Testis (tissue), 2 donors: ENCODE measurements around the gene ZBTB46.

Experiments used
- POLR2A ChIP-seq: fragments of 450-650 bp; IDR thresholded peaks from one replicate; pipeline ENCODE4 v1.6.1; 2017; ENCODE audit warnings: antibody characterized with exemption, mild to moderate bottlenecking, moderate library complexity
- TF ChIP-seq, protein P1 (sequence below), 3 experiments: fragments of 450-650 bp in 2 of 3; fragments of 200-600 bp in 1 of 3; sonication (generic) in 1 of 3; IDR thresholded peaks; one replicate each; pipeline ENCODE4 v1.5.1; 2016 to 2019; ENCODE audit warnings: antibody characterized with exemption in 3 of 3, mild to moderate bottlenecking in 2 of 3, moderate library complexity in 1 of 3

DNA sequence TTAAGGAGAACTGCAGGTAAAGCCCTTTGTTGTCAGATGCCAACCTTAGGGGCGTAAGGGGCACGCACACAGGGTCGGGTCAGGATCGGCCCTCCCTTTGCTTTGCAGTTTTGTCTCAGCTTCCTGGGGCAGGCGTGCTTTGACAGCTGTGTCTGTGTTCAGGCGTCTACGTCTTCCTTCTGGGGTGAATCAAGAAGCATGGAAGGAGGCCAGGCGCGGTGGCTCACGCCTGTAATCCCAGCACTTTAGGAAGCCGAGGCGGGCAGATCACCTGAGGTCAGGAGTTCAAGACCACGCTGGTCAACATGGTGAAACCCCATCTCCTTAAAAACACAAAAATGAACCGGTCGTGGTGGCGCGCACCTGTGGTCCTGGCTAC is 121.9 kb downstream of the ZBTB46 start:
- no peak for TF ChIP-seq POLR2A
- TF ChIP-seq, protein P1, sequence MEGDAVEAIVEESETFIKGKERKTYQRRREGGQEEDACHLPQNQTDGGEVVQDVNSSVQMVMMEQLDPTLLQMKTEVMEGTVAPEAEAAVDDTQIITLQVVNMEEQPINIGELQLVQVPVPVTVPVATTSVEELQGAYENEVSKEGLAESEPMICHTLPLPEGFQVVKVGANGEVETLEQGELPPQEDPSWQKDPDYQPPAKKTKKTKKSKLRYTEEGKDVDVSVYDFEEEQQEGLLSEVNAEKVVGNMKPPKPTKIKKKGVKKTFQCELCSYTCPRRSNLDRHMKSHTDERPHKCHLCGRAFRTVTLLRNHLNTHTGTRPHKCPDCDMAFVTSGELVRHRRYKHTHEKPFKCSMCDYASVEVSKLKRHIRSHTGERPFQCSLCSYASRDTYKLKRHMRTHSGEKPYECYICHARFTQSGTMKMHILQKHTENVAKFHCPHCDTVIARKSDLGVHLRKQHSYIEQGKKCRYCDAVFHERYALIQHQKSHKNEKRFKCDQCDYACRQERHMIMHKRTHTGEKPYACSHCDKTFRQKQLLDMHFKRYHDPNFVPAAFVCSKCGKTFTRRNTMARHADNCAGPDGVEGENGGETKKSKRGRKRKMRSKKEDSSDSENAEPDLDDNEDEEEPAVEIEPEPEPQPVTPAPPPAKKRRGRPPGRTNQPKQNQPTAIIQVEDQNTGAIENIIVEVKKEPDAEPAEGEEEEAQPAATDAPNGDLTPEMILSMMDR (IDR thresholded peaks at IDR 0.05): no peak
